H1 (cell line): ENCODE data around the gene BRD4. TPM values are rescaled to one million over a fixed set of nuclear protein-coding genes. Genes with fewer than 3 reads are reported as not detected.

Source experiments
- CTCF ChIA-PET: fragments of 300-600 bp; sonication (Branson Sonifier 250); formaldehyde crosslinking; loops from one replicate; lab custom pipeline; 2021; ENCODE audit not compliant: partially characterized antibody; lab: Charles Lee
- POLR2A ChIA-PET: fragments of 300-600 bp; sonication (Branson Sonifier 250); formaldehyde crosslinking; loops from one replicate; lab custom pipeline; 2021; ENCODE audit warnings: inconsistent platforms; ENCODE audit not compliant: partially characterized antibody; lab: Charles Lee
- DNase-seq, 2 experiments: peaks; one replicate each; pipeline versions ENCODE4 v3.0.0 to v3.0.0-alpha.2; 2010 to 2022; ENCODE audit warnings: low spot score in 2 of 2, low read depth in 1 of 2, mixed read lengths in 1 of 2
- FAIRE-seq: peaks from 2 replicates; lab custom pipeline; 2011; peaks lifted over from hg19 to GRCh38; lab: Jason Lieb, UNC
- H2AFZ ChIP-seq: 2 replicates; pipeline ENCODE4 v1.8.1; 2012; ENCODE audit warnings: low read length, inconsistent platforms
- H2AK5ac ChIP-seq: 2 replicates; pipeline ENCODE4 v1.6.1; 2013; ENCODE audit warnings: low read depth, low read length
- H2BK120ac ChIP-seq: replicated peaks from 2 replicates; pipeline ENCODE3; 2013; ENCODE audit warnings: low read depth, low read length, inconsistent platforms
- H2BK12ac ChIP-seq: 2 replicates; pipeline ENCODE4 v1.6.1; 2013; ENCODE audit warnings: low read depth, low read length
- H2BK15ac ChIP-seq: 2 replicates; pipeline ENCODE4 v1.6.1; 2013; ENCODE audit warnings: low read length
- H2BK20ac ChIP-seq: 2 replicates; pipeline ENCODE4 v1.6.1; 2013; ENCODE audit warnings: low read length
- H2BK5ac ChIP-seq: 2 replicates; pipeline ENCODE4 v1.6.1; 2013; ENCODE audit warnings: low read depth, low read length
- H3K14ac ChIP-seq: 2 replicates; pipeline ENCODE4 v1.6.1; 2013; ENCODE audit warnings: inconsistent platforms; ENCODE audit not compliant: insufficient read length
- H3K18ac ChIP-seq: 2 replicates; pipeline ENCODE4 v1.6.1; 2013; ENCODE audit warnings: low read length; ENCODE audit errors: extremely low read depth
- H3K23ac ChIP-seq: 2 replicates; pipeline ENCODE4 v1.6.1; 2013; ENCODE audit warnings: inconsistent platforms; ENCODE audit not compliant: insufficient read length
- H3K23me2 ChIP-seq: 2 replicates; pipeline ENCODE4 v1.6.1; 2013; ENCODE audit warnings: low read depth, low read length
- H3K27ac ChIP-seq: 2 replicates; pipeline ENCODE4 v1.6.1; 2011; ENCODE audit warnings: low read depth, low read length, inconsistent platforms
- H3K27me3 ChIP-seq, 4 experiments: replicated peaks in 1 of 4; 1 replicate in 1 of 4; 2 replicates in 3 of 4; pipeline versions ENCODE4 v1.6.1 to v1.8.1; 2011 to 2013; ENCODE audit warnings: low read length in 3 of 4, mild to moderate bottlenecking in 3 of 4, inconsistent platforms in 2 of 4, mixed read lengths in 2 of 4, moderate library complexity in 1 of 4; ENCODE audit not compliant: control insufficient read depth in 3 of 4, insufficient read depth in 3 of 4; ENCODE audit errors: extremely low read depth in 1 of 4
- H3K36me3 ChIP-seq, 4 experiments: 2 replicates each; pipeline versions ENCODE4 v1.6.1 to v1.8.1; 2011 to 2013; ENCODE audit warnings: mild to moderate bottlenecking in 4 of 4, low read length in 3 of 4, moderate library complexity in 2 of 4, control low read depth in 1 of 4, inconsistent platforms in 1 of 4; ENCODE audit not compliant: insufficient read depth in 4 of 4, control insufficient read depth in 2 of 4
- H3K4ac ChIP-seq: replicated peaks from 2 replicates; pipeline ENCODE3; 2013; ENCODE audit warnings: low read length, low read depth, mixed read lengths, inconsistent platforms; ENCODE audit not compliant: insufficient read length
- H3K4me1 ChIP-seq, 4 experiments: replicated peaks in 1 of 4; 1 replicate in 1 of 4; 2 replicates in 3 of 4; pipeline versions ENCODE4 v1.6.1 to v1.8.1; 2011 to 2013; ENCODE audit warnings: low read length in 3 of 4, inconsistent platforms in 2 of 4, mixed read lengths in 1 of 4; ENCODE audit not compliant: insufficient read depth in 4 of 4, control insufficient read depth in 3 of 4
- H3K4me2 ChIP-seq, 2 experiments: 2 replicates each; pipeline versions ENCODE4 v1.6.1 to v1.8.1; 2011 to 2013; ENCODE audit warnings: low read depth in 2 of 2, low read length in 2 of 2, control low read depth in 1 of 2, inconsistent platforms in 1 of 2, mild to moderate bottlenecking in 1 of 2; ENCODE audit not compliant: insufficient read depth in 1 of 2
- H3K4me3 ChIP-seq, 4 experiments: fragments of 200-600, 300-600 bp in 1 of 4; sonication (generic), shearing (Covaris generic), sonication (Bioruptor Twin) in 1 of 4; 2 replicates each; pipeline versions ENCODE4 v1.5.1 to v1.8.1; 2011 to 2016; ENCODE audit warnings: low read length in 4 of 4, low read depth in 3 of 4, control low read depth in 2 of 4, inconsistent platforms in 2 of 4, mild to moderate bottlenecking in 2 of 4, mixed read lengths in 1 of 4, moderate library complexity in 1 of 4; ENCODE audit not compliant: insufficient read depth in 2 of 4; ENCODE audit errors: extremely low read depth in 1 of 4
- H3K56ac ChIP-seq: replicated peaks from 2 replicates; pipeline ENCODE3; 2013; ENCODE audit warnings: low read depth, mild to moderate bottlenecking, mixed read lengths, low read length, inconsistent platforms; ENCODE audit not compliant: insufficient read length
- H3K79me1 ChIP-seq: 2 replicates; pipeline ENCODE4 v1.6.1; 2013; ENCODE audit warnings: low read depth, low read length, control low read depth
- H3K79me2 ChIP-seq, 2 experiments: 2 replicates each; pipeline versions ENCODE4 v1.6.1 to v1.8.1; 2012 to 2013; ENCODE audit warnings: low read length in 2 of 2, mild to moderate bottlenecking in 2 of 2, inconsistent platforms in 1 of 2; ENCODE audit not compliant: insufficient read depth in 2 of 2, control insufficient read depth in 1 of 2
- H3K9ac ChIP-seq, 4 experiments: replicated peaks in 1 of 4; 1 replicate in 1 of 4; 2 replicates in 3 of 4; pipeline versions ENCODE4 v1.6.1 to v1.8.1; 2011 to 2013; ENCODE audit warnings: low read depth in 3 of 4, low read length in 3 of 4, control low read depth in 2 of 4, mild to moderate bottlenecking in 2 of 4, moderate library complexity in 2 of 4, inconsistent platforms in 1 of 4; ENCODE audit errors: extremely low read depth in 1 of 4
- H3K9me3 ChIP-seq, 2 experiments: 2 replicates each; pipeline versions ENCODE4 v1.6.1 to v1.8.1; 2012 to 2013; ENCODE audit warnings: mild to moderate bottlenecking in 2 of 2, moderate library complexity in 2 of 2, control low read depth in 1 of 2, inconsistent platforms in 1 of 2, low read depth in 1 of 2, low read length in 1 of 2, mixed read lengths in 1 of 2; ENCODE audit not compliant: insufficient read depth in 2 of 2
- H4K20me1 ChIP-seq, 2 experiments: replicated peaks in 1 of 2; 2 replicates each; pipeline versions ENCODE3 to v1.8.1; 2011 to 2013; ENCODE audit warnings: inconsistent platforms in 2 of 2, low read length in 2 of 2, mild to moderate bottlenecking in 1 of 2; ENCODE audit not compliant: insufficient read depth in 2 of 2, control insufficient read depth in 1 of 2
- H4K5ac ChIP-seq: 2 replicates; pipeline ENCODE4 v1.6.1; 2013; ENCODE audit warnings: low read length, low read depth, mixed read lengths, inconsistent platforms; ENCODE audit not compliant: insufficient read length
- H4K8ac ChIP-seq: 2 replicates; pipeline ENCODE4 v1.8.0; 2013; ENCODE audit warnings: mild to moderate bottlenecking, moderate library complexity, low read length, inconsistent platforms; ENCODE audit not compliant: insufficient read depth; ENCODE audit errors: extremely low read depth
- H4K91ac ChIP-seq: replicated peaks from 2 replicates; pipeline ENCODE3; 2013; ENCODE audit warnings: low read length, mixed read lengths, inconsistent platforms; ENCODE audit not compliant: insufficient read length
- CBX5 ChIP-seq: fragments of 300-800, 300-1000 bp; sonication (generic); IDR thresholded peaks from 2 replicates; pipeline ENCODE4 v1.7.1; 2016; ENCODE audit warnings: antibody characterized with exemption, low read length, low read depth
- FOSL1 ChIP-seq: IDR thresholded peaks from 2 replicates; pipeline ENCODE4 v1.6.1; 2011; ENCODE audit warnings: mild to moderate bottlenecking, low read depth, low read length, moderate library complexity; ENCODE audit not compliant: insufficient read depth
- NRF1 ChIP-seq: IDR thresholded peaks from 2 replicates; pipeline ENCODE4 v1.6.1; 2011; ENCODE audit warnings: mild to moderate bottlenecking, low read depth, low read length, improper control_type of control experiment
- RNF2 ChIP-seq: fragments of 200-900, 300-1000 bp; sonication (generic); IDR thresholded peaks from 2 replicates; pipeline ENCODE4 v1.7.1; 2016; ENCODE audit warnings: borderline replicate concordance, low read depth, mild to moderate bottlenecking, antibody characterized with exemption, low read length; ENCODE audit not compliant: poor library complexity, severe bottlenecking; ENCODE audit errors: missing control alignments
- SAP30 ChIP-seq: fragments of 300-600 bp; sonication (generic); IDR thresholded peaks from 2 replicates; pipeline ENCODE4 v1.7.1; 2012; ENCODE audit warnings: low read length, moderate library complexity, mild to moderate bottlenecking, inconsistent platforms; ENCODE audit not compliant: insufficient read depth, insufficient replicate concordance
- SIX5 ChIP-seq: IDR thresholded peaks from 2 replicates; pipeline ENCODE4 v1.6.1; 2011; ENCODE audit warnings: mild to moderate bottlenecking, low read depth, low read length
- SRF ChIP-seq: IDR thresholded peaks from 2 replicates; pipeline ENCODE4 v1.6.1; 2011; ENCODE audit warnings: mild to moderate bottlenecking, low read depth, low read length, moderate library complexity
- TAF1 ChIP-seq: IDR thresholded peaks from 2 replicates; pipeline ENCODE4 v1.6.1; 2011; ENCODE audit warnings: mild to moderate bottlenecking, low read depth, low read length
- TBP ChIP-seq: IDR thresholded peaks from 2 replicates; pipeline ENCODE4 v1.6.1; 2011; ENCODE audit warnings: low read depth, low read length, improper control_type of control experiment
- TCF12 ChIP-seq: IDR thresholded peaks from 2 replicates; pipeline ENCODE4 v1.6.1; 2011; ENCODE audit warnings: low read depth, mild to moderate bottlenecking, low read length
- TEAD4 ChIP-seq: IDR thresholded peaks from 2 replicates; pipeline ENCODE4 v1.6.1; 2012; ENCODE audit warnings: low read depth, low read length, inconsistent platforms, mixed read lengths
- WGBS, 2 experiments: shearing (Covaris generic) in 1 of 2; methylation state at CpG; one replicate each; pipeline versions ENCODE4 v1.1.6 to v1.1.7; 2013 to 2015; ENCODE audit warnings: low lambda C conversion rate in 2 of 2, mixed read lengths in 2 of 2, inconsistent platforms in 1 of 2, low coverage in 1 of 2, missing lambda C conversion rate in 1 of 2; ENCODE audit not compliant: insufficient replicate concordance in 2 of 2, insufficient coverage in 1 of 2, insufficient read length in 1 of 2; ENCODE audit errors: extremely low coverage in 1 of 2, missing lambda C conversion rate in 1 of 2; 5-methylcytosine and 5-hydroxymethylcytosine counted together
- polyA plus RNA-seq, 7 experiments: library from polyadenylated mRNA; depleted of rRNA in 3 of 7; stranded (reverse) in 5 of 7; unstranded in 2 of 7; fragments of >200 nt in 5 of 7; fragments of 200-250 nt in 2 of 7; gene quantifications; 1 replicate in 5 of 7; 2 replicates in 1 of 7; 4 replicates in 1 of 7; pipeline versions ENCODE4 v1.2.1 to v1.2.3, GENCODE V29; 2011 to 2013; ENCODE audit warnings: missing spikeins in 2 of 7, mixed read lengths in 2 of 7
- total RNA-seq: library from RNA; stranded (reverse); fragmentation: NEBNext Ultra II Directional; extraction: Animal tissue kit (Norgen Biotek cat#: 25700); gene quantifications from 2 replicates; pipeline ENCODE4 v1.2.1, GENCODE V29; 2021

The BRD4 gene
- total and polyA plus RNA-seq, 2 of the 8 experiments (the other 6 are each of a cell fraction or from before 2014, with no cell fraction given) = 14.1 to 146 TPM

DNA sequence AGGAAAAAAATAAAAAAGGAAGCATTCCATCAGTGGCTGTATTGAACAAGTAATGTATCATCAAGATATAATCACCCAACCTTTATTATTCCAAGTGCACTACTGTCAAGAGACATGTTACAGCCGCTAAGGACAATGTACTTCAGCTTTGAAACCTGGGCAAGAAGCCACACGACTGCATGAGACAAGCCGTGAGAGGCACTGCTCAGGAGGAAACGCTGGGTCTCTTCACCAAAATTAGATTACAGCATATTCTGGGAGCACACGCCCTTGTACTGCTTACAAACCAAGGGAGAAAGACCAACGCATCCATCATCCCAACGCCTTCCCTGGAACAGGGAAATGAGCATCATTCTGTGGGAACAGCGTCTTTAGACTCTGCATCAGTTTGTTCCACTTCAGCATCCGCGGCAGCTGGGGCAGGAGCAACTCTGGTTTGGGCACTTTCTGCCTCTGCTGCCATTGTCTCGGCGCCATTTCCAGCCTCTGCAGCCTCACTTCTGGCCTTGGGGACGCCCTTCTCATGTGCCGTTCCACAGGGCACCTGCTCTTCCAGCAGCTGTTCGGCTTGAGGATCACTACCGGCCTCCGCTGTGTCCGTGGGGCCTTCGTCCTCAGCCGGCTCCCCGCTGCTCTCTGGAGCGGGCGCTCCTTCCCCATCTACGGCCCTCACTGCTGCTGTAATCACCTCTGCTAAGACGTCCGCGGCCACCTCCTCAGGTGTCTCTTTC lies 22.4 kb upstream of the BRD4 start:
- H2AK5ac ChIP-seq = no peak overlapping the region
- no peak overlapping the region for H3K9ac ChIP-seq
- H4K8ac ChIP-seq = no peak overlapping the region
- no peak overlapping the region for H2BK20ac ChIP-seq
- FAIRE-seq (no peak), DNase-seq (no peak)
- no peaks in the 10 kb centered on the region for H3K79me2 ChIP-seq
- no peak overlapping the region for H3K4me2 ChIP-seq
- no peaks in the 10 kb centered on the region for H3K79me1 ChIP-seq
- WGBS, 2 experiments = 95% methylated on average over 25 of the region's 27 CpGs; no CpG with 5 or more reads in 1 of the 2 experiments
- H3K18ac ChIP-seq = no peak overlapping the region
- H3K14ac ChIP-seq = no peak overlapping the region
- peaks cover 2 to 4% of the 10 kb centered on the region in 2 experiments for H4K20me1 ChIP-seq
- H4K91ac ChIP-seq = no peak overlapping the region
- H3K4me3 ChIP-seq = no peak overlapping the region
- POLR2A ChIA-PET = interaction anchor here (0.6 to 2.9 kb wide), 5 partner anchors 9 to 115 kb away, joined by 3 to 8 read pairs (median 3); partner anchors contain the start of gene AKAP8
- peaks cover 14 to 49% (median 38%) of the 10 kb centered on the region in 4 experiments for H3K36me3 ChIP-seq
- no peak overlapping the region for H3K4ac ChIP-seq
- H3K56ac ChIP-seq = no peak overlapping the region
- H3K23ac ChIP-seq = no peak overlapping the region
- CTCF ChIA-PET = interaction anchor here (1.3 to 1.6 kb wide), 3 partner anchors 17 to 253 kb away, joined by 3 read pairs; no protein-coding TSS in a partner anchor
- no peaks in the 10 kb centered on the region for H3K4me1 ChIP-seq
- no peak overlapping the region for H2AFZ ChIP-seq
- H2BK12ac ChIP-seq = no peak overlapping the region
- H3K23me2 ChIP-seq = no peaks in the 10 kb centered on the region
- no peak overlapping the region; the same call in 1 of the 2 replicates for H2BK5ac ChIP-seq
- H3K27me3 ChIP-seq = no peaks in the 10 kb centered on the region
- H3K27ac ChIP-seq = no peak overlapping the region
- H2BK120ac ChIP-seq = no peak overlapping the region
- H3K9me3 ChIP-seq = no peaks in the 10 kb centered on the region
- H2BK15ac ChIP-seq = no peak overlapping the region
- no peak overlapping the region for H4K5ac ChIP-seq
- TF ChIP-seq TEAD4 (no peak), NRF1 (no peak), TBP (no peak), FOSL1 (no peak), SAP30 (no peak), TAF1 (no peak), RNF2 (no peak), CBX5 (no peak), SRF (no peak), TCF12 (no peak), SIX5 (no peak)
